SIG-M5 treated with dmso at 0.1 percent for 504 hours (cell line): ENCODE results near the gene CHCHD1.
"Not testable (repeated sequence)": the region's sequence is repeated elsewhere in the genome, so short reads cannot be mapped to it uniquely, and the experiment has no call there.

Experiments used
- DNase-seq: peaks from one replicate; lab custom pipeline; 2025; ENCODE audit not compliant: unreplicated experiment; lab: John Stamatoyannopoulos, UW

CHCHD1 gene

DNA sequence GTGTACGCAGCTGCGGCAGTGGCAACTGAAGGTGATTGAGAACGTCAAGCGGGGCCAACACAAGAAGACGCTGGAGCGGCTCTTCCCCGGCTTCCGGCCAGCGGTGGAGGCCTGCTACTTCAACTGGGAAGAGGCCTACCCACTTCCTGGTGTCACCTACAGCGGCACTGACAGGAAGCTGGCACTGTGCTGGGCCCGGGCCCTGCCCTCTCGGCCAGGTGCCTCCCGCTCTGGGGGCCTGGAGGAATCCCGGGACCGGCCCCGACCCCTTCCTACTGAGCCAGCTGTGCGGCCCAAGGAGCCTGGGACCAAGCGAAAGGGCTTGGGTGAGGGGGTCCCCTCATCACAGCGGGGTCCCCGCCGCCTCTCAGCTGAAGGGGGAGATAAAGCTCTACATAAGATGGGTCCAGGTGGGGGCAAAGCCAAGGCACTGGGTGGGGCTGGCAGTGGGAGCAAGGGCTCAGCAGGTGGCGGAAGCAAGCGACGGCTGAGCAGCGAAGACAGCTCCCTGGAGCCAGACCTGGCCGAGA, 10.1 kb downstream of the CHCHD1 start:
- no peak for DNase-seq

DNA sequence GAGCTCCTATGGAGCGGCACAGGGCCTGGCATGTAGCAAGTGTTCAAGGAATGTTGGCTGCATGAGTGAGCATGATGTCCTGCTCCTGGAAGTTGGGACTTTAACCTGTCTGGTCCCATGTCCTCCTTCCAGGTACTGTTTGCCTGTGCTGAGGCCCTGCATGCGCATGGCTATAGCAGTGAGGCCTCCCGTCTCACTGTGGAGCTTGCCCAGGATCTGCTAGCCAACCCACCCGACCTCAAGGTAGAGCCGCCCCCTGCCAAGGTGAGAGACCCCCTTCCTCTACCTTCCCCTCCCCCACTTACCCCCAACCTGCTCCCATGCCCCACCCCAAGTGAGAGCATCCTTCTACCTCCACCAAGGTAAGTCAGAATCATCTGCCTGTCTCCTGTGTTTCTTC, 11.6 kb downstream of the CHCHD1 start:
- DNase-seq = no peak

DNA sequence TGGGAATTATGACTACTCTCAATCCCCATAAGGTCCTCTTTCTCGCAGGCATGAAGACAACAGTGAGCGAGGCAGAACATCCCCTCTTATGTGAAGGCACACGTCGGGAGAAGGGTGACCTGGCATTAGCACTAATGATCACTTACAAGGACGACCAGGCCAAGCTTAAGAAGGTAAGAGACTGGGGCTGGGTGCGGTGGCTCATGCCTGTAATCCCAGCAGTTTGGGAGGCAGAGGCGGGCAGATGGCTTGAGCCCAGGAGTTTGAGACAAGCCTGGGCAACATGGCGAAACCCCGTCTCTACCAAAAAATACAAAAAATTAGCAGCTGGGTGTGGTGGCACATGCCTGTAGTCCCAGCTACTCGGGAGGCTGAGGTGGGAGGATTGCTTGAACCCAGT, 13.6 kb downstream of the CHCHD1 start:
- not testable (repeated sequence) for DNase-seq

DNA sequence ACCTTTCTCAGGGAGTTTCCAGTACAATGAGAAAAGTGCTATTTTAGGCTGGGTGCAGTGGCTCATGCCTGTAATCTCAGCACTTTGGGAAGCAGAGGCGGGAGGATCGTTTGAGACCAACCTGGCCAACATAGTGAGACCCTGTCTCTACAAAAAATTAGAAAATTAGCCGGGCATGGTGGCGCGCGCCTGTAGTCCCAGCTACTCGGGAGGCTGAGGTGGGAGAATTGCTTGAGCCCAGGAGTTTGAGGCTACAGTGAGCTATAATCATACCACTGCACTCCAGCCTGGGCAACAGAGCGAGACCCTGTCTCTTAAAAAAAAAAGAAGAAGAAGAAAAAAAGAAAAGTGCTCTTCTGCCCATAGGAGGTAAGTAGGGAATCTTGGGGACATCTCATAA, 14.2 kb downstream of the CHCHD1 start:
- DNase-seq = not testable (repeated sequence)

DNA sequence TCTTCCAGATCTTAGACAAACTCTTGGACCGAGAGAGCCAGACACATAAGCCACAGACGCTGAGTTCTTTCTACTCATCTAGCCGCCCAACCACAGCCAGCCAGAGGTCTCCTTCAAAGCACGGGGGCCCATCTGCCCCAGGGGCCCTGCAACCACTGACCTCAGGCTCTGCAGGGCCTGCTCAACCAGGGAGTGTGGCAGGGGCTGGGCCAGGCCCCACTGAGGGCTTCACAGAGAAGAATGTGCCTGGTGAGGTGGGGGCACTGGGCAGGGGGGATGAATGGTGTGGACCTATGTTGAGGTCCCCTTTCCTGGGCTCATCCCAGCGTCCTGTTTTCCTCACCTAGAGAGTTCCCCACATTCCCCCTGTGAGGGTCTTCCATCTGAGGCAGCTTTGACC, 14.9 kb downstream of the CHCHD1 start:
- DNase-seq = no peak

DNA sequence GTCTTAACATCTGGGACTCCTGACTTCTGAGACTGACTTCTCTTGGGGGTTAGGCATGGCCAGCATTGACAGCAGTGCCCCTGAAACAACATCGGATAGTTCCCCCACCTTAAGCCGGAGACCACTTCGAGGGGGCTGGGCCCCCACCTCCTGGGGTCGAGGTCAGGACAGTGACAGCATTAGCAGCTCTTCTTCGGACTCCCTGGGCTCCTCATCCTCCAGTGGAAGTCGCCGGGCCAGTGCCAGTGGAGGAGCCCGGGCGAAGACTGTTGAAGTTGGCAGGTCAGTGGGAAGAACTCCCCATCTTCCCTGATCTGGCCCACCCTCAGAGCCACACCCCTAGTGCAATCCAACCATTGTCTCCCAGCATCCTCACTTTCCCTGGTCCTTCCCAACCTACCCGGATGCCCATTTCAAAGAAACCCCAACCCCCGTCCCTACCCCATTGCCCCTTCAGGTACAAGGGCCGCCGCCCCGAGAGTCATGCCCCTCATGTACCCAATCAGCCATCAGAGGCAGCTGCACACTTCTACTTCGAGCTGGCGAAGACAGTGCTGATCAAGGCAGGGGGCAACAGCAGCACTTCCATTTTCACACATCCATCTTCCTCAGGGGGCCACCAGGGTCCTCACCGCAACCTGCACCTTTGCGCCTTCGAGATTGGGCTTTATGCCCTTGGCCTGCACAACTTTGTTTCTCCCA, 15.6 kb downstream of the CHCHD1 start:
- DNase-seq = no peak

DNA sequence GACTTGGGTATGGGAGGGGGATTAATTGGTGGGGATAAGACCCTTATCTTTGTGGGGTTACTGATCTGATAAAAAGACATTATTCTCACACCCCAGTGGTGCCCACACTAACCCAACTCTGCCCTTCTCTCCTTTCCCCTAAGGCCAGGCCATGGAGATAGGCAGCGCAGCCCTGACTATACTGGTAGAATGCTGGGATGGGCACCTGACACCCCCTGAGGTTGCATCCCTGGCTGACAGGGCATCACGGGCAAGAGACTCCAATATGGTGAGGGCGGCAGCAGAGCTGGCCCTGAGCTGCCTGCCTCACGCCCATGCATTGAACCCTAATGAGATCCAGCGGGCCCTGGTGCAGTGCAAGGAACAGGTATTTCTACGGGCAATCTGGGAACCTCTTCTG, 16.2 kb downstream of the CHCHD1 start:
- DNase-seq = no peak

DNA sequence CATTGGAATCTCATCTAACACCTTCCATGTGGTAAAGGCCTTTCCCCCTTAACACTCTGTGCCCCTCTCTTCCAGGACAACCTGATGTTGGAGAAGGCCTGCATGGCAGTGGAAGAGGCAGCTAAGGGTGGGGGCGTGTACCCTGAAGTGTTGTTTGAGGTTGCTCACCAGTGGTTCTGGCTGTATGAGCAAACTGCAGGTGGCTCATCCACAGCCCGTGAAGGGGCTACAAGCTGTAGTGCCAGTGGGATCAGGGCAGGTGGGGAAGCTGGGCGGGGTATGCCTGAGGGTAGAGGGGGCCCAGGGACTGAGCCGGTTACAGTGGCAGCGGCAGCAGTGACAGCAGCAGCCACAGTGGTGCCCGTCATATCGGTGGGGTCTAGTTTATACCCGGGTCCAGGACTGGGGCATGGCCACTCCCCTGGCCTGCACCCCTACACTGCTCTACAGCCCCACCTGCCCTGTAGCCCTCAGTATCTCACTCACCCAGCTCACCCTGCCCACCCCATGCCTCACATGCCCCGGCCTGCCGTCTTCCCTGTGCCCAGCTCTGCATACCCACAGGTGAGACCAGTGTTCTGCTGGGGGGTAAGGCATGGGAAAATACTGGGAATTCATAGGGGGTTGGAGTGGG, 17.2 kb downstream of the CHCHD1 start:
- DNase-seq = no peak

DNA sequence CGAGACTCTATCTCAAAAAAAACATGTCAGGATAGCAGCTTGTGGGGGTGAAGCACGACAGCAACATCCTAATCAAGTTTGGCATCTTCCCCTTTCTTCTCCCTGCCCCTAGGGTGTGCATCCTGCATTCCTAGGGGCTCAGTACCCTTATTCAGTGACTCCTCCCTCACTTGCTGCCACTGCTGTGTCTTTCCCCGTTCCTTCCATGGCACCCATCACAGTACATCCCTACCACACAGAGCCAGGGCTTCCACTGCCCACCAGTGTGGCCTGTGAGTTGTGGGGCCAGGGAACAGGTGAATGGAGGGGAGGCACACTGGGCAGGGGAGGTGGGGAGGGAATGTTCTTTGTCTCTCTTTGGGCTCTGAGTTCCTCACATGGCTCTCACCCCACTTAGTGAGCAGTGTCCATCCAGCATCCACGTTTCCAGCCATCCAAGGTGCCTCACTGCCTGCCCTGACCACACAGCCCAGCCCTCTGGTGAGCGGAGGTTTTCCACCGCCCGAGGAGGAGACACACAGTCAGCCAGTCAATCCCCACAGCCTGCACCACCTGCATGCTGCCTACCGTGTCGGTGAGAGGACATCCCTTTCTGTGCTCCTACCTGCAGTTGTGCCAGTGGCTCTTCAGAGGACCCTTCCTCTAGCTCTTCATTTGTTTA, 18.2 kb downstream of the CHCHD1 start:
- DNase-seq = no peak

DNA sequence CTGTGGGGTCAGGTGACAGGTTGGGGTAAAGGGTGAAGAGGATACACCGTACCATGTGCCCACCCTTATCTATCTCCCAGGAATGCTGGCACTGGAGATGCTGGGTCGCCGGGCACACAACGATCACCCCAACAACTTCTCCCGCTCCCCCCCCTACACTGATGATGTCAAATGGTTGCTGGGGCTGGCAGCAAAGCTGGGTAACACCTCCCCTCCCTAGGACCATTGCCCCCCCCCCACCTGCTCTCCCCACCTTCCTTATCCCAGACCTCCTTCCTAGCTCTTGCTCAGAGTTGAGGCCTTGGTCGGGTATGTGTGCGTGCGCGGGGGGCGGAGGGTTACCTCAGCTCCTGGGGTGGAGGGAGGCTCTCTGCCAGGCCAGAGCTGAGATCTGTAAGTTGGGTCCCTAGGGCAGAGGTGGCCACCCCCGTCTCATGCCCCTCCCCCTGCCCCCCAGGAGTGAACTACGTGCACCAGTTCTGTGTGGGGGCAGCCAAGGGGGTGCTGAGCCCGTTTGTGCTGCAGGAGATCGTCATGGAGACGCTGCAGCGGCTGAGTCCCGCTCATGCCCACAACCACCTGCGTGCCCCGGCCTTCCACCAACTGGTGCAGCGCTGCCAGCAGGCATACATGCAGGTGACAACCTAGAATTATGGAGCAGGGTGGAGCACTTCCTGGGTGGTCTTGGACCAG, 18.9 kb downstream of the CHCHD1 start:
- no peak for DNase-seq

DNA sequence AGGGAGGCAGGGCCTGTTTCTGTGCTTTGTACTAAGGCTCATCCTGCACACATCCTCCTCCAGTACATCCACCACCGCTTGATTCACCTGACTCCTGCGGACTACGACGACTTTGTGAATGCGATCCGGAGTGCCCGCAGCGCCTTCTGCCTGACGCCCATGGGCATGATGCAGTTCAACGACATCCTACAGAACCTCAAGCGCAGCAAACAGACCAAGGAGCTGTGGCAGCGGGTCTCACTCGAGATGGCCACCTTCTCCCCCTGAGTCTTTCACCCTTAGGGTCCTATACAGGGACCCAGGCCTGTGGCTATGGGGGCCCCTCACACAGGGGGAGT, 19.4 kb downstream of the CHCHD1 start:
- DNase-seq = no peak

DNA sequence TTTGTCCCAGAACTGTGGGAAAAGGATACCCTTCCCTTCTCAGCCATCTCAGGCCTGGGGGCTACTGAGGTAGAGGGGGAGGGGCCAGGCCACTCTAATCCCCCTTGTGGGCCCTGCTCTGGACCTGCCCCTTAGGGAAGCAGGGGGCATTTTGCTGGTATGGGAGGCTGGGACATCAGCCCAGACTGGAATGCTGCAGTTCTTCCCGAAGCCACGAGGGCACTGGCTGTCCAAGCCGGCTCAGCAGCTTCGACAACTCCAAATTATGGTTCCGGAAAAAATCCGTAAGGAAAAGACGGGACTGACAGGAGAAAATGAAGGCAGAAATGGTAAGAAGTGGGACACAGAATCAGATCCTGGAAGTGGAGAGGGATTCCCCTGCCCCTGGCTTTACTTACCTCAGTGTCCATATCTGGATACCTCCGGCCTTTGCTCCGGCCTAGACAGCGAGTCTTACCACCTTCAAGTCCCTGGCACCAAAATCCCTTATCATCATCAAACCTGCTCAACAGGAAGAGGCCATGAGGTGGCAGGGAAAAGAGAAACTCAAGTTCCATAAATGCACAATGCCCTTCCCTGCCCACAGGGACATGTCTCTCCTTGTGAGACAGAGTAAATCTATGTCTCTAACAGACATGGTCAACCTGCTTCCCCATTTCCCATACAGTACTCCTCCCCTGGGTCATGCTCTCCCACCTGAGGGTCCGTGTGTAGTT, 20.6 kb downstream of the CHCHD1 start:
- no peak for DNase-seq

DNA sequence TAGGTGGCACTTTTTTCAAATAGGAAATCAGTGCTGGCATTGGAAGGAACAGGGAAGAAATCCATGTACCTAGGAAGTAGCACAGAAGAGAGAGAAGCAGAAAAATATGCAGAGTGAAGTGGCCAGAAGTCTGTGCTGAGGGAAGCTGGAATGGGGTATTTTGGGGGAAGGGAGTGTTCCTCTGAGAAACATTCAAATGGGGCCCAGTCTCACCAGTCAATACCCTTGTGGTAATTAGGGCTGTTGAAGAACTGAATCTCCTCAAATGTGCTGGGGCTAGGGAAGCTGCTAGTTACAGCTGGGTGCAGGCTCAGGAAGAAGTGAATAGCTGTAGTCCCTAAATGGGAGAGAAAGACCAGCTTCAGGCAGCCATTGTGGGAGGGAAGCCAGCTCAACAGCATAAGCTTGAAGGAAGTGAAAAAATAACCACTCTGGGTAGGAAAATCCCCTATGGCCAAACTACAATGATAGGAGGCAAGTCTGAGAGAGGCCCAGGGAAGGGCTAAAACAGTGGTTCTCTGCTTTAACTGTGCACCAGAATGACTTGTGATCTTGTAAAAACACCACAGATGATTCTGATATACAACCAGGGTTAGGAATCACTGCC, 21.9 kb downstream of the CHCHD1 start:
- no peak for DNase-seq

DNA sequence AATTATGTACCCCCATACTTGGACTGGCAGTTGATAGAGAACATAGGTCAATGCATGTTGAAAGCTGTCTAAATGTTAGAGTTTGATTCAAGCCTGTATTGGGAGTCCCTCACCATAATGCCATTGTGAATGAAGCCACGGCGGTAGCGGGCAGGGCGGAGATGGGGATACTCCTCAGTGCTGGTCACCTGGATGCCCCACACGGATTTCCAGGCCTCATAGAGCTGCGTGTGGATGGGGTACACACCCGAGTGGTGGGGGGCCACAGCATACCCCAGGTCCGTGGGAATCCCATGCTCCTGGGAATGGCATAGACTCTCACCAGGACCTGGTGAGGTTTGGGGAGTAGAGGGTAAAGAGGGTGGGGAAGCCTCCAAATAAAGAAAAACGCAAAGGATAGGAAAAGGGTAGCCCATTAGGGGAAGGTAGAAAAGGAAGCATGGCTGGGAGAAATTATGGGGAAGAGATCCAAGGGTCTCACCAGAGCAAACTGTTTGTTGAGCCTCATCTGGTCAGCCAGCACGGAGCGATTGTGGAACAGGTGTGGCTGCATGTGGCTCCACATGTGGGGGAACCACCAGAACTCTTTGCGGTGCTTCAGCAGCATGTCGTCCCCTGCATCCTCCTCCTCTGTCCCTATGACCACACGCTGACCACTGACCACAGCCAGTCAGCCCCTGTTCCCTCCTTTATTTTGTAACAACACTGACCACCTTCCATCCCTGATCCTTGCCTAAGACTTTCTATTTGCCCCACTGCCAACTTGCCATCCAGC, 24.5 kb downstream of the CHCHD1 start:
- no peak for DNase-seq

DNA sequence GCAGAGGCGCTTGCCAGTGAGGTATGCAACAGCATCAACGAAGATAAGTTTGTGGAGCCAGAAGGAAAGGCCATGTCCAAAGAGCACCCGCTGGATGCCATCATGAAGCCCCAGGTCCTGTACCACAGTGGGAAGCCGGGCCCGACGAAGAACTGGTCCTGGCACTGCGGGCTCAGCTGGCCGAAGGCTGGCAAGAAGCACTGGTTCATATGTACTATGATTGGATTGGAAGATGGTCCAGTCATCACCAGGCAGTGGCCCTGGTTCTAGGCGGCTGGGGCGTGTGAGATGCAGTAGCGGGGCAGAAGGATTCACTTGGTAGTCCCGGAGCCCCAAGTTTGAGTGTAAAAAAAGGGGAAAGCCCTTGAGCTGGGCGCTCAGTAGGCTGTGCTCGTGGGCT, 25.6 kb downstream of the CHCHD1 start:
- DNase-seq = no peak

DNA sequence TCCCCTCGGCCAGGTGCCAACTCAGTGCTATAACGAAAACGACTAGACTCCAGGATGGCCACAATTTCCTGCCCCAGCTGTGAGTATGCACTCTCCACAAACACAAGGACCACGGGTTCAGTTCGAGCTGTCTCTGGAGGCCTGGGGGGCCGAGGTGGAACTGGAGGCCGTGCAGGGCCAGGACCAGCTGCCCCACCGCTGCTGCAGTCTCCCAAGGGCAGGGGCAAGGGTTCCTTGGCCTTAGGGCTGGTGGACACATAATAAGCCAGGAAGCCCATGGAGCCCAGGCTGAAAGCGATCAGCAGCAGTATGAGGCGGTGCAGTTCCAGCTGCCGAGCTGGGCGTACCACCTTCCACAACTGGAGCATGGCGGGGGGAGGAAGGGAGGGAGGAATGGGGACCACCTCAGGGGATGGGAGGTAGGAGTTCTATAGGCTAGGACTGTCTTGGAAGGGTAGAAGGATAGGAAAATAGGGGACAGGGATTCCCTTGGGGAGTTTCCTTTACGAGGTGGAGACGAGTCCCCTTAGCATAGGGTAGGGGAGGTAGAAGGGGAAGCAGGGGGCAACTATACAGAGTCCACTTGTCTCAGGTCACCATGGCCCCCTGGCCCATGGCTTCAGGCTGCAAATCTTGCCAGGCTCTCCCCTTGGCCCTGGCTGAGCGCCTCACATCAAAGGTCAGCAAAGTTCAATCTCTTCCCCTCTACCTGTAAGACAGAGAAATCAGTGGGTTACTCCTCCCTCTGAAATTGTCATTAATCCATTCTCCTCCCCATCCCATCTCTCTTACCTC, 26.4 kb downstream of the CHCHD1 start:
- no peak for DNase-seq

DNA sequence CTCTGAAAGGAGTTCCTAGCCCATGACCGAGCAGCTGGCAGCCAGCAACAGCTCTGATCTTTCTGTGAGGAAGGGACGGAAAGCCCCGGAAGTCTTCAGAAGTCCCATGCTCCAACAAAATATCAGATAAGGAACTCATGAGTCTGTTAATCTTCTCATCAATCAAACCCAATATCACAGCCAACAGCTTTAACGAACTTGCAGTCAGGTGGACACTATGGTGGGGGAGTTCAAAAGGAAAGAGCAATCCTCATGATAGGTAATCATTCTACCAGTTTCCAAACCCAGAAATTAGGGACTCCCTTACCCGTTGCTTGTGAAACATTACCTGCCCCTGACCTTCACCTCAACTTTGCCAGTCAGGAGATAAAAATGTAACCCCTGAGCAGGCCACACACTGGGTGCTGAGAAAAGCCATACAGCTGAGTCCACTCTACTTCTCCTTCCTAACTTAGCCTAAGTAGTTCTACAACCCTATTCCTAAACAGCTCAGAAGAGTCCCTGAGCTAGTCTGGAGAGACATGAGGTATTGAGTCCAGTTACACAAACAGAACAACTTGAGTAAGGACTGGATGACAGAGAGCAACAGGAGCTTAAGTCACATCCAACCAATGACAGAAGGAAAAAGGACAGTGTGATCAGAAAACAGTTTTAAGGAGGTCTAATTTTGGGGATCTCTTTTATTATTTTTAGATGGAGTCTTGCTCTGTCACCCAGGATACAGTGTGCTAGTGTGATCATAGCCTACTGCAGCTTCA, 27.4 kb downstream of the CHCHD1 start:
- no peak for DNase-seq

DNA sequence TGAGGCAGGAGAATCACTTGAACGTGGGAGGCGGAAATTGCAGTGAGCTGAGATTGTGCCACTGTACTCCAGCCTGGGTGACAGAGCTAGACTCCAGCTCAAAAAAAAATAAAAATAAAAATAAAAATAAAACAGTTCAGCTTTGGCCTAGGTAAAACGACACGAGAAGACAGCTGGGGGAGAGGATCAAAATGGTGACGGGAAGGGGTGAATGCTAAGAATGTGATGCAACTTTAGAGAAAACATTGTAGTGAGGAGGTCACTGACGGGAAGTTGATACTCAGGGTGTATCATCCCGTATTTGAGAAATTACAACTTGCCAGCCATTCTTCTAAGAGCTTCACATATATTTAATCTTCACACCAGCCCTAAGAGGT, 28.5 kb downstream of the CHCHD1 start:
- peak; percentile 40 for DNase-seq
